EL (cell line): ENCODE measurements around the gene PTGER2.
A peak's percentile ranks its signal among the peaks of the same experiment; 100 is the strongest.

Experiments
- DNase-seq: peaks from one replicate; pipeline ENCODE4 v3.0.0-alpha.2; 2016

Gene PTGER2

GRCh38 chr14:52313903-52314594 lies at the start of gene PTGER2:
TSS of gene PTGER2 (plus strand) at chr14:52314312. CDS start at chr14:52314549, 237 bp downstream.
- peak; percentile 94 for DNase-seq

GRCh38 chr14:52265253-52265652 lies 48.9 kb upstream of the PTGER2 start:
- DNase-seq, result no peak

- DNase-seq, result peak; percentile 34
These were observed 47.9 kb upstream of the PTGER2 start for GRCh38 chr14:52266179-52266578.

DNA sequence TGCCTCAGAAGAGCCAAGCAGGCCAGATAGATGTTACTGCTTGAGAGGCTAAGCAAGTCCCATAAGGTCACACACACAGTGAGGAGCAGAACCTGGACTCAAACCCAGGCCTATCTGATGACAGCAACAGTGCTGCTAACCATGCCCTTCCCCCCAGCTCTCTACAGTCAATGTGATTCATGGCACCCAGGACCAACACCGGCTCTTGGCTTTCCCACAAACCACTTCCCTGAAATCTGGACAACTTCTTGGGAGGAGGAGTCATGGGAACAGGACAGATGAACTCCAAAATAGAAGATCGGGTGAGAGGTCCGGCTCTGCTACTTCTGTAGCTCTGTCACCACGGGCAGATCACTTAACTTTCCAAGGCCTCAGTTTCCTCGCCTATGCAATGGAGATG lies 47.3 kb upstream of the PTGER2 start:
- peak; percentile 36 for DNase-seq

DNA sequence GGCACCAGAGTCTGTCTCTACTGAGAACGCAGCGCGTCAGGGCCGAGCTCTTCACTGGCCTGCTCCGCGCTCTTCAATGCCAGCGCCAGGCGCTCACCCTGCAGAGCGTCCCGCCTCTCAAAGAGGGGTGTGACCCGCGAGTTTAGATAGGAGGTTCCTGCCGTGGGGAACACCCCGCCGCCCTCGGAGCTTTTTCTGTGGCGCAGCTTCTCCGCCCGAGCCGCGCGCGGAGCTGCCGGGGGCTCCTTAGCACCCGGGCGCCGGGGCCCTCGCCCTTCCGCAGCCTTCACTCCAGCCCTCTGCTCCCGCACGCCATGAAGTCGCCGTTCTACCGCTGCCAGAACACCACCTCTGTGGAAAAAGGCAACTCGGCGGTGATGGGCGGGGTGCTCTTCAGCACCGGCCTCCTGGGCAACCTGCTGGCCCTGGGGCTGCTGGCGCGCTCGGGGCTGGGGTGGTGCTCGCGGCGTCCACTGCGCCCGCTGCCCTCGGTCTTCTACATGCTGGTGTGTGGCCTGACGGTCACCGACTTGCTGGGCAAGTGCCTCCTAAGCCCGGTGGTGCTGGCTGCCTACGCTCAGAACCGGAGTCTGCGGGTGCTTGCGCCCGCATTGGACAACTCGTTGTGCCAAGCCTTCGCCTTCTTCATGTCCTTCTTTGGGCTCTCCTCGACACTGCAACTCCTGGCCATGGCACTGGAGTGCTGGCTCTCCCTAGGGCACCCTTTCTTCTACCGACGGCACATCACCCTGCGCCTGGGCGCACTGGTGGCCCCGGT lies 46.4 kb upstream of the PTGER2 start, which contains the start of gene PTGDR:
Gene PTGDR, plus strand, starts transcription at position 198 of the 778 bp plus-strand sequence. Its CDS starts 117 bp downstream, at position 315.
- DNase-seq, result peak; percentile 21

- peak; percentile 24 for DNase-seq
These were observed 45.6 kb upstream of the PTGER2 start for GRCh38 chr14:52268279-52269061.

DNA sequence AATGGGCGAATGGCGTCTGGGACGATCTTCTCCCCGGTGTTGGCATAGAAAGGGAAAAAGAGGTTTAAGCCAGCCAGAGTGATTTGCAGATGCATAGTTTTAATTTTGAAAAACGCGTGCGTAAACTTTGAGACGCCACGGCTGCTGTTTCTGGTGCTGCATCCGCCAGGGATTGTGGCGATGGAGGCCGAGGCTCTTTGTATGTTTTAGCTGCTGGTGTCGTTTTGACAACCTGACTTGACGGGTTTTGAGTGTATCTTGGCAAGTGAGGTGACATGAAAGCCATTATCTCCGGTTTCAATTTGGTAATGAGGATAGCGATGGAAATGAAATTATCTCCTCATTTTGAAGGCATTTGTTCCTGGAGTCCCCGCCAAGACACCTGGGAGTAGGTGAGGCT lies 45.0 kb upstream of the PTGER2 start:
- DNase-seq, result no peak

- DNase-seq, result no peak
These were observed 44.1 kb upstream of the PTGER2 start for GRCh38 chr14:52269982-52270381.

- no peak for DNase-seq
These were observed 42.6 kb upstream of the PTGER2 start for GRCh38 chr14:52271538-52271937.

DNA sequence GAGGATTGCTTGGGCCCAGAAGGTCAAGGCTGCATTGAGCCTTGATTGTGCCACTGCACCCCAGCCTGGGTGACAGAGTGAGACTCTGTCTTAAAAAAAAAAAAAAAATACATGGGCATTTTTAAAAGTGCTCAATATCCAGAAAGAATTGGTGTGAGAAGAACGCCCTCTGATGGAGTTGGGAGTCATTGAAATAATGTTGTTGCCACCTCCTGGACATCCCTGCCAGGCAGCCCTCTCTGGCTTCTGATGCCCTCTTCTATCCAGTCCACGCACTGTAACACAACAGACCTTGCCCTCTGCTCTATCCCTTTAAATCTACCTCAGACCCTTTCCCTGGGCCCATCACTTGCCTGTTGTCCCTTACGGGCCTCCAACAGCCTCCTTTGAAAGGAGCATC lies 41.7 kb upstream of the PTGER2 start:
- DNase-seq, result peak; percentile 51

DNA sequence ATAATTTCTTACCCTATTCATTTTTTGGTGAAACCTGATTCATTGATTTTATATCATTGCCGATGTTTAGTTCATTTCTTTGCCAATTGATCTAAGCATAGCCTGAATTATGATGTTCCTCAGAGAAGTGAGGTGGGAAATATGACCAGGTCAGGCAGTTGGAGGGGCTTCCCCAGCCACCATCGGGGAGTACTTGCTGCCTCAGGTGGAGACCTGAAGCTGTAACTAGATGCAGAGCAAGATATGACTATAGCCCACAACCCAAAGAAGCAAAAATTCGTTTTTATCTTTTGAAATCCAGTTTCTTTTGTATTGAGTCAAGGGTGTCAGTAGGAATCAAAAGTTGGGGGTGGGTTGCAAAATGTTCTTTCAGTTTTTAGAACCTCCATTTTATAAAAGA lies 38.7 kb upstream of the PTGER2 start:
- DNase-seq, result no peak

GRCh38 chr14:52277552-52277951 lies 36.6 kb upstream of the PTGER2 start:
- DNase-seq, result no peak

DNA sequence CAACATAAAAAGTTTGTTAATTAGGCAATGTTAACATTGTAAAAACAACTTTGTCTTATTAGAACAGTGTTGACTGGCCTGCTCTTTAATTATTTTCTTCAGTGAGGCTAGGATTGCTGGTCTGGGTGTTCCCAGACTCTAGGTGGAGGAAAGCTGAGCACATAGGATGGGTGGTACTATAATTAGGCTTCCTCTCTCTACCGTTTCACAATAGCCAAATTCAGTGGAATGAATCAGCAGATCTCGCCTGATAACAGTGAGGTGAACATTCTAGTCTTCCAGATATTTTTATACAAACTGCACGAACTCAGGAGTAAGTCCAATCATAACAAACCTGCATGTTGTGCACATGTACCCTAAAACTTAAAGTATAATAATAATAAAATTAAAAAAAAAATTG lies 34.7 kb upstream of the PTGER2 start:
- DNase-seq, result peak; percentile 38

DNA sequence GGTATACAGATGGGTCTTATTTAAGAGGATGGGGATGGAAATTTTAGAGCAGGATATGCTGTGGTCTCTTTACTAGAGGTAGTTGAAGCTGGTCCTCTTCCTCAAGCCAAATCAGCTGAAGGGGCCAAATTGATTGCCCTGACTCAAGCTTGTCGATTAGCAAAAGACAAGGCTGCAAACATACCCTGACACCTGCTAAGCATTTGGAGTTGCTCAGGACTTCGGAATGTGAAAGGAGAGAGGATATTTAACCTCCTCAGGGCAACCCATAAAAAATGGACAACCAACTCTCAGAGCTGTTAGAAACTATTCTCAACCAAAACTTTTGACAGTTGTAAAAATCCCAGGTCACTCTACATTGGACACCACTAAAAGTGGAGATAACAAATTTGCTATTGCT lies 31.0 kb upstream of the PTGER2 start:
- peak; percentile 21 for DNase-seq

GRCh38 chr14:52286661-52287649 lies 27.2 kb upstream of the PTGER2 start:
- no peak for DNase-seq

GRCh38 chr14:52296378-52296777 lies 17.7 kb upstream of the PTGER2 start:
- no peak for DNase-seq

GRCh38 chr14:52298795-52299194 lies 15.3 kb upstream of the PTGER2 start:
- no peak for DNase-seq

DNA sequence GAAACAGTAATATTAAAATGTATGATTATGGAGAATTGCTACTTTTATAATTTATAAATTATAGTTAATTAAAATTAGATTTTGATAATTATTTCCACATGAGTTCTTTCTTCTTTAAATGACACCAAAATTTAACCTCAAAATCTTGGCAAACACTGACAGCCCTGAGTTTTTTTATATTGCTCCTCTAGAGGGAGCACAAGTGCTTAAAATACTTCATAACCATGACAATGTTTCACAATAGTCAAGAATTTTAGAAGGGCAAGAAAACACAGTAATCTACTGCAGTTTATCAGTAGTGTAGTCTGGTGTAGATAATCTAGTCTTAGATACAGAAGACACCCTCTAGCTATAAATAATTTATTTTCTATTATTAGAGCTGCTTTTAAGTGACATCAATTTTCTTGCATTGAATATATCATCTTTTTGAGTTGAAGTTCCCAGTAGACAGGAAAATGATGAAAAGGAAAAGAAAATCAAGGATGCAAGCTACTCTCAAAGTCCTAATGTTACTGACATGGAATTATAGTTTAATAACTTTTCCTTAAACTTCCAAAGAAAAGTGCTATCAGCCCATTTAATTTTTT lies 14.3 kb upstream of the PTGER2 start:
- peak; percentile 53 for DNase-seq

DNA sequence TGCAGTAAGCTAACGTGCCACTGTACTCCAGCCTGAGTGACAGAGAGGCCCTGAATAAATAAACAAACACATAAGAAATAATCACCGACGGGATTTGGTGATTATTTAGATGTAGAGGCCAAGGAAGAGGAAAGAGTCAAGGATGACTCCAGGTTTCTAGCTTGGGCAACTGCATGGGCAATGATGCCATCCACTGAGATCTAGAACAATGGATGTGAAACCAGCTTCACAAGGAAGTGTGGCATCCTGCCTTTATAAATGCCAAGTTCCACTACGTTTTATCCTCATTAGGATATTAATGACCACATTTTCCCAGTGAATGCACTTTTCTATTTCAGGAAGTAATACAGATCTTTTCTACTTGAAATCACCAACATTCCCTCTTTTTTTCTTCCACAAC lies 10.9 kb upstream of the PTGER2 start:
- no peak for DNase-seq

DNA sequence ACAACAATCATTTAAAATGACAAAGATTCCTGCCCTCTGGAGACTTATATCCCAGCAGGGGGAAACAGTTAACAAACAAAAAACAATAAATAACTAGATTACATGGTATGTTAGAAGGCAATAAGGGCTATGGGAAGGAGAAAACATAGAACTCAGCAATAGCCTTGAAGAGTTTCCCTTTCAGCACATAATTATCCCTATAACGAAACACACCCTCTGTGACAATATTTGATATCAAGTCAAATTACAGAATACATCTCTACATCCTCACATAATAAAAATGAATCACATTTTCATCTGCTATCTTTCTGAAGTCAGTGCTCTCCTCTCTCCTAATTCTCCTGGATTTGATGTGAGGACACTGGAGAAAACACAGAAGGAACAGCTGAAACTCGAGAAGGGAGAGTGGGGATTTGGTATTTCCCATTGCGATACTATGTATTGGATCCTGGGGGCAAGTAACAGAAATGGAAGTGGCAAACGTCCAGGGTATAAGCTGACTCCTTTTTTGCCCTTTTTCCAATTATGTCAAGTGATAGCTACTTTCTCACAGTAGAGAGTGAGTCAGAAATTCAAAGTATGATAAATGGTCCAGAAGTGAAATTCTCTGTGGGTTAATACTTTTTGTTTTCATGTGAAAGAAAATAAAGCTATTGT lies 9.7 kb upstream of the PTGER2 start:
- DNase-seq, result no peak

- no peak for DNase-seq
These were observed 9.1 kb upstream of the PTGER2 start for GRCh38 chr14:52305014-52305413.
